ENCODE measurements around the gene PRX.

GRCh38 chr19:40423938-40424337 lies 10.8 kb upstream of the PRX start:
- TF ChIP-seq CTCF (IDR thresholded peaks at IDR 0.05) (no peak), POLR2A (IDR thresholded peaks at IDR 0.05) (no peak)
